Left ventricle myocardium superior (tissue), 1 donor: ENCODE measurements around the gene MINDY3. TPM values are rescaled to one million over a fixed set of nuclear protein-coding genes. Genes with fewer than 3 reads are reported as not detected.

Experiments
- ATAC-seq: fragments of 200-7000 bp; cut with Tn5 transposase; one replicate; pipeline ENCODE4 v1.9.1; 2020; ENCODE audit warnings: mild to moderate bottlenecking, moderate library complexity
- DNase-seq: peaks from one replicate; pipeline ENCODE4 v3.0.0-alpha.2; 2020
- intact Hi-C: fragments of 100-400 bp; cut with micrococcal nuclease; formaldehyde crosslinking; loops from one replicate; pipeline ENCODE4 v1.11.0; 2022
- total RNA-seq: library from RNA; stranded (reverse); fragmentation: NEBNext Ultra II Directional; extraction: Animal tissue kit (Norgen Biotek cat#: 25700); gene quantifications from one replicate; pipeline ENCODE4 v1.2.1, GENCODE V29; 2021
- donor health status: DM: no; HTN: yes; CAD: no; lungs with severe emphysema.

MINDY3 gene
- total RNA-seq, 1 donor from 2014 or later = 18.5 TPM

DNA sequence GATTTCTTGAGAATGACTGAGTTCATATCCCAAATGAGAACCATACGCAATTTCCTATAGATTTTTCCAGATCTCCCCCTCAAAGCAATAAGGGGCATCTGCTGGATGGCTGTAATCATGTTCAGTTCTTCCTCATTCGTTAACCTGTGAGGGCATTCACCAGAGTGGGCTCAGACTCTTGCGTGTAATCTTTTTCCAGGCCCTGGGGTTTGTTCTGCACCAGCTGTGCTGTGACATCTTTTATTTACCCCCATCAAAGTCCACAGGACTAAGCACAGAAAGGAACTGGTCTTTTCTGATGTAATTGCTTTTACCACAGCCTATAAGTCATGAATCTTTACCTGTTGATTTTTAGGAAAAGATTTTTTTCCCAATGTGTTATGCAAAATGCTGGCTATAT lies 112.7 kb downstream of the MINDY3 start:
- DNase-seq (no peak), ATAC-seq (no peak)
- intact Hi-C loops = no loop called here

DNA sequence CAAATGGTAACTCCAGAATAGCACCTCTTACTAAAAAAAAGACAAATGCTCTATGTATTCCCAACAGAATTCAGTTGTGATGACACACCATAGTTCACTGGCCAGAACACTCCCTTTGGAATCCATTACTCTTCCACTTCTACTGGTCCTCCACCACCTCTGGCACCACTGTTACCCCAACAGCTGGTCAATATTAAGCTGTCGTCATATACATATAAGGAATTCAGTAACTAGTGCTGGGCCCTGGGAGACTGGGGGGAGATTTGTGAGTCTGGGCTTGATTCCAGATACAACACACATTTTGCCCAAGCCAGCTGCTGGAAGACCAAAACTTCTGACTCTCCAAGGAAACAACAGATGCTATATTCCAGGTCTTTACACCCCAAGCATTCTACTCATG lies 114.6 kb downstream of the MINDY3 start:
- ATAC-seq (peak; percentile 98), DNase-seq (peak; percentile 52)
- intact Hi-C loops = no loop called here

DNA sequence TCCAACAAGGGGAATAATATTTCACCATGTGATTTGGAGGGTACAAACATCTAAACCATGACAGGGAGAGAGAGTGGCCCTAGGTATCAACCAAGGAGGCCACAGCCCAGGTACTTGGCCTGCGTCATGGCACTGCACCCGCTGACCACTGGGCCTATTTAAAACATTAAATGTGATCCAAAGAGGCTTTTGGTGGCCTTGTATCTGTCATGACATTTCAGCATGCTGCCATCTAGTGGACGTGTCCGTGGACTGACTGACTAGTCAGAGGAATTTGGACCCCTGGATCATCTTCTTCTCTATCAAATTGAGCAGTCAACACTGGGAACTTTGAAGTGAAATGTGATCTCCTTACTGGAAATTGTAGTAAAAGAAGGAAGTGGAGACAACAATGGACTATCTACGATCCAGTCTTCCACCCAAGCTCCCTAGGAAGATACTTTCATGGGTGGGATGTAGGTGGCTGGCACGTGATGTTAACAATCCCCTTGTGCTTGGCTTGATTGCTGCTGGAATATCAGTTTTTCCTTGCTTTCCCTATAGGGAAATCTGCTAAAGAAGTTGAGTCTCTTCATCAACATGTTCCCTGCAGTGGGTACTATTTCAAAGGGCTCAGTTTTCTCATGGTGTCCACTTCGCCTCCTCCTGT lies 116.0 kb downstream of the MINDY3 start:
- intact Hi-C loops = no loop called here
- no peak for DNase-seq
- ATAC-seq = no peak

DNA sequence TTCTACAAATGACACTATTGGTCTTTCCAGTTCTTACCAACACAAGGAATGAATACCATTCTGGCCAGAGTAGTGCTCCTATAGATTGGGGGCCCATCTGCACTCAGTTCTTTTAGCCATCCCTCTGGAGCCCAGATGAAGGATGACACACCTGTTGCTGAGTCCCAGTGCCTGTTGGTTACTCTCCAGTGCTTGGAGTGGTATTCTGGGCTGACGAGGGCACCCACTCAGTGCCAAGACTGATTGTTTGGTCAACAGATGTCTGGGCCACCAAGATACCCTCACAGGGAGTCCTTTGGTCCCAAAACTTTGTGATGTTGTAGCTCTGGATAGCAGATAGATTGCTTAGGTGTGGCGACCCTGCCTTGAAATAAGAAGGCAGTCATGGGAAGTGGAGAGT lies 116.9 kb downstream of the MINDY3 start:
- ATAC-seq = no peak
- no peak for DNase-seq
- intact Hi-C loops = no loop called here

DNA sequence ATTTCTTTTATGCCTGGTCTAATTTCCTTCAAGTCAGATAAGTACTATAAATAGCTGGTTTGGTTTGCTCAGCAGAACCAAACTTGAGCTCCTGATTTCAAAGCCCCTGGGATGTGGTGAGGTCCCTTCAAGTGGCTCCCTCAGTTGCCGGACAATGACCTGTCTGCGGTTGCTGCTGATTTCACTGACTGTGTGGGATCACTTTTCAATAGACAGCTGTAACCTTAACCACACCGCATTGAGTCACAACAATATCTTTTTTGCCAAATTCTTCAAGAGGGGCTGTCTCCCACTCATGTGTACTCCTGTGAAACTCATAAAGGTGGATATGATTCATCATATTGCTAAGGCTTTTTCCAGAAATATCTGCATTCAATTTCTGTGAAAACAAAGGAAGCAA lies 117.5 kb downstream of the MINDY3 start:
- intact Hi-C loops = no loop called here
- ATAC-seq (no peak), DNase-seq (no peak)

DNA sequence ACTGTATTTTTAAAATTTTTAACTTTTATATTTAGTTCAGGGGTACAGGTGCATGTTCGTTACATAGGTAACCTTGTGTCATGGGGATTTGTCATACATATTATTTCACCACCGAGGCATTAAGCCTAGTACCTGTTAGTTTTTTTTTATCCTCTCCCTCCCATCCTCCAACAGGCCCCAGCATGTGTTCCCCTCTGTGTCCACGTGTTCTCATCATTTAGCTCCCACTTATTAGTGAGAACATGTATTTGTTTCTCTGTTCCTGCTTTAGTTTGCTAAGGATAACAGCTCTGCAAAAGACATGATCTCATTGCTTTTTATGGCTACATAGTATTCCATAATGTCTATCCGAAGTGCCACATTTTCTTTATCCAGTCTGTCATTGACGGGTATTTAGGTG lies 118.2 kb downstream of the MINDY3 start:
- ATAC-seq (no peak), DNase-seq (no peak)
- intact Hi-C loops = no loop called here

DNA sequence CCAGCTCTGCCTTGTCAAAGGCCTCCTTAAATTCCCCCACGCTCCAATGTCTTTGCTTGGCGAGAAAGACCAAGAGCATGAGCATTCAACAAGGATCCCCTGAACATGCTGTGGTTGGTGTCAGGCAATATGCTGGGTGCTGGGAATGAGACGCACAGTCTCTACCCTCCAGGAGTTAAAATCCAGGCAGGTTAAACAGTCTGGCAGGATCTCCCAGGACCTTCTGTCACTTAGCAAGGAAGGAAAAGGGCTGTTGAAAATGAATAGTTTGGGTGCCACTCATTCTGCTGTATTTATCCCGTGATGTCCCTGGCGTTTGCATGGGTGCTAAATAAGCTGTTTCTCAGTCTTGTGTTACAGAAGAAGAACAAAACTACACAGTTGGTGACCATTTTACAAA lies 118.7 kb downstream of the MINDY3 start:
- DNase-seq (no peak), ATAC-seq (no peak)
- intact Hi-C loops = no loop called here

DNA sequence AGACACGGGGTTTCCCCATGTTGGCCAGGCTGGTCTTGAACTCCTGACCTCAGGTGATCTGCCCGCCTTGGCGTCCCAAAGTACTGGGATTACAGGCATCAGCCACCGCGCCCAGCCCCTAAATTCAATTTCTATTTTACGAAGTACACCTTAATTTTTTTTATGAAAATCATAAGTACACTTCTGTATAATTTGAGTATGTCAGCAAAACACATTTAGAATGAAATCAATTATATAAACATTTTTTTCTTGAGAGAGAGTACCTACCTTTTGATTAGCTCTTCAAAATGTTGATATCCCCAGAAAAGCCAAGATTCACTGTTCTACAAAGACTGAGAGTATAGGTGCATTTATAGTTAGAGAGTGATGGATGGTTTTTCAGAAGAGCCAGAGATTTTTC lies 120.0 kb downstream of the MINDY3 start:
- ATAC-seq (no peak), DNase-seq (no peak)
- intact Hi-C loops = no loop called here

DNA sequence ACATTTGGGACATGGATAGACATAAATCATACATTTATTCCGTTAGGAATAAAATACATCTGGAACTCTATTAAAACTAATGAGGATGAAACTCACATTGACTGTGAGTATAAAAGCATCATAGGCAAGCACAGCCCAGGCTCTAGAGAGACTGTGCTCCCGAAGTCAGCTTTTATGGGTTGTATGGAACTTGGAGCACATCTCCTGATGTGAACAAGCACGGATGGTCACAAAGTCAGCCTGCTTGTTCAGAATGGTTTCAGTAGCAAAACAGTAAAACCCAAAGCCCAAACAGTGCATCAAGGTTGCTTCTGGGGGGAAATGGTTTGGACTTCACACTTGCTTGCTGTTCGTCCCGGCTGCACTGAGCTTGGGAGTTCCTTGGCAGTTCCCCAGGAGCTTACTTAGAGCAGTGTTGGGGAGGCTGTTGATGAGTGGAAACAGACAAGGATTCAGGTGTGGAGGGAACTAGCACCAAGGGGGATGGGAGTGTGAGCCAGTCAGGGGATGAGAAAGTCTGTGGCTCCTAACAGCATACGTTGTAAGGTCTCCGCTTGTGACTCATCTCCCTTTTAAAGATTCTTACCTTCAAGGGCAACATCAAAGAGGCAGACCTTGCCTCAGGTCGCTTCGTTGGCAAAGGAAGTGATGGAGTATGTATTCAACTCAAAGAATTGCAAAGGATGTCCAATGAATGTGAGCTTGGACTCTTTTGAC lies 120.9 kb downstream of the MINDY3 start:
- peak; percentile 8 for ATAC-seq
- intact Hi-C loops = no loop called here

DNA sequence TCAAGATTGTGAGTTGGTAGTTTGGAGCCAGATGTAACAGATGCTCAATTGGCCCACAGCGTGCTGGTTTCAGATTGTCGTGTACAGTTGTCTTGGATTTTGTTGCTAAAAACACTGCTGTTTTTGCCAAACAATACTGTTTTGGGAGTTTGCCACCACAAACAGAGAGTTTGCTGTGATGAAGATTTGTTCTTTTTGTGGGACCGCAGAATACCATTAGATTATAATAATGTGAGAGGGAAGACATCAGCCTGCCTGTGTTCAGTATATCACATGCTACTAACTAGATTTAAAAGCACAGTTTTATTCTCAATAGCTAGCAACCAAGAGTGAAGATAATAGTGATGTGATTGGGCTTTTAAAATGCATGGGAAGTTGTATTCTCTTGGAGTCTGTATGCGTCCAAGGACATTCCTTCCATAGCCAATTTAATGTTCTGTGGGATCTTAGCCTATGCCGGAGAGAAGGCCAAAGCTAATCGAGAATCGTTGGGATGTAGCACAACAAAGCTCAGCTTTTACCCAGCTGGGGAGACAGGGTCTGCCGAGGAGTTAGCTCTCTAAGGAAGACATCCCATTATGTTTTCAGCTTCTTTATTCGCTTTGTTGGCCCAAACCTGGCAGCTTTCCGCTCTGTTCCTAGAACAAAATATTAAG lies 121.9 kb downstream of the MINDY3 start:
- DNase-seq (peak; percentile 47), ATAC-seq (peak; percentile 85)

More for the DNA sequence above, 120.9 kb downstream of the MINDY3 start:
- no peak for DNase-seq

DNA sequence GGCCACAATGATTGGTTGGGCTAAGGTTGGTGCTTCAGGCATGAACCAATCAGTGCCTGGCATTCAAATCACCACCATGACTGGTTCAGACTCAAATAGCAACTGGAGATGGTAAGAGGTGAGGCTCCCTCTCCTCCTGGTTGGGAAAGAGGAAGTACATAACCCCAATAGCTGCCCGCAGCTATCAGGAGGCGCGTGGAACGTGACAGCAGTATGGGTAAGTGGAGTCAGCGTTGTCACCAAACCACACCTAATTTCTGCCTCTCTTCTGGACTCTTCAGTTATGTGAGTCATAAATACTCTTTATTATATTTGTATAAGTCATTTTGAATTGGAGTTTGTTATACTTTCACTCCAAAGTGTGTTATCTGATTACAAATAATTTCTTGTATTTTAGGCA lies 122.7 kb downstream of the MINDY3 start:
- intact Hi-C loops = no loop called here
- no peak for DNase-seq
- ATAC-seq = no peak

More for the DNA sequence above, 121.9 kb downstream of the MINDY3 start:
- intact Hi-C loops = no loop called here

DNA sequence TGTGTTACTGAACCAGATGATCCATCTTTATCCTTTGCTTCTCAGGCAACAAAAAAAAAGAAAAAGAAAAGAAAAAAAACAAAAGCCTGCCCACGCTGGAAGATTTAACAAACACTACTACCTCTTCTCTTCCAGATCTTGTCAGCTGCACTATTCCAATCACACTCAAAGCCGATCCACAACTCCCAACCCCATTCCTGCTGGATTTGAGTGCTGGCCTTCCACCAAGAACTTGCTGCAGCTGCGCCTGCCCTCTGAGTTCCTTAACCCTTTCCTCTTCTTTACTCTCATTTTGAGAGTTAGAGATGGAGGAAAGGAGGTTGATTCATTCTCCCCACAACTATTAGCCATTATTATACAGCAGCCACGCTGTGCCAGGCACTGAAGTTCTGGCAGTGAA lies 124.5 kb downstream of the MINDY3 start:
- ATAC-seq (peak; percentile 72), DNase-seq (peak; percentile 45)
- intact Hi-C loops = no loop called here

DNA sequence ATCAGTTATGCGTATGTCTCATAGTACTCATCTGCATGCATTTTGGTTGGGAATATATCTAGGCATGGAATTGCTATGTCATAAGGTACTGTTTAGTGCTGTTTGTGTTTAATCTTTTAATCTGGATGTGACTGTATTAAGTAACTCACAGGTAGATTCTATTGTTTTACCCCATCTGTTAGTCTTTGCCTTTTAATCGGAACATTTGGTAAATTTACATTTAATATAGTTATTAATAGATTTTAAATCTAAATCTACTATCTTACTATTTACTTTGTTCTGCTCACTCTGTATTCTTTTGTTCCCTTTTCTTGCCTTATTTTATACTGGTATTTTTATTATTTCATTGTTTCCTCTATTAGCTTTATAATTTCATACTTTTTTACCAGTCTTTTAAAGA lies 130.0 kb downstream of the MINDY3 start:
- DNase-seq (no peak), ATAC-seq (no peak)
- intact Hi-C loops = no loop called here

DNA sequence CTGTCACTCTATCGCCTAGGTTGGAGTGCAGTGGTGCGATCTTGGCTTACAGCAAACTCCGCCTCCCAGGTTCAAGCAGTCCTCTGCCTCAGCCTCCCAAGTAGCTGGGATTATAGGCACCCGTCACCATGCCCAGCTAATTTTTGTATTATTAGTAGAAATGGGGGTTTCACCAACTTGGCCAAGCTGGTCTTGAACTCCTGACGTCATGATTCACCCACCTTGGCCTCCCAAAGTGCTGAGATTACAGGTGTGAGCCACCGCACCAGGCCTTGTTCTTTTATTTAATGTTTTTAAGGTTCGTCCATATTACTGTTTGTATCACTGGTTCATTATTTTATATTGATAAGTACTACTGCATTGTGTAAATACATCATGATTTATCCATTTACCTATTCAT lies 130.4 kb downstream of the MINDY3 start:
- intact Hi-C loops = loop anchor here (10.0 kb wide), 1 partner anchor 95 kb away; no protein-coding TSS in a partner anchor

More for the DNA sequence above, 130.4 kb downstream of the MINDY3 start:
- DNase-seq = no peak
- ATAC-seq = no peak

Other genes with a start within 250 kb of the MINDY3 start
- 0.82 TPM for gene ITGA8, start 140.6 kb downstream of the MINDY3 start, total RNA-seq